Hepatocyte (in vitro differentiated cells): ENCODE data around the gene PHF2.

Experiments
- EZH2 ChIP-seq: fragments of 200-600 bp; sonication (generic); IDR thresholded peaks from 2 replicates; pipeline ENCODE4 v1.6.1; 2016; ENCODE audit warnings: antibody characterized with exemption, mild to moderate bottlenecking, borderline replicate concordance
- TF ChIP-seq, protein P1 (sequence below): fragments of 200-600 bp; sonication (generic); IDR thresholded peaks from 2 replicates; pipeline ENCODE4 v1.5.1; 2016; ENCODE audit warnings: antibody characterized with exemption, mild to moderate bottlenecking; ENCODE audit not compliant: poor library complexity

DNA sequence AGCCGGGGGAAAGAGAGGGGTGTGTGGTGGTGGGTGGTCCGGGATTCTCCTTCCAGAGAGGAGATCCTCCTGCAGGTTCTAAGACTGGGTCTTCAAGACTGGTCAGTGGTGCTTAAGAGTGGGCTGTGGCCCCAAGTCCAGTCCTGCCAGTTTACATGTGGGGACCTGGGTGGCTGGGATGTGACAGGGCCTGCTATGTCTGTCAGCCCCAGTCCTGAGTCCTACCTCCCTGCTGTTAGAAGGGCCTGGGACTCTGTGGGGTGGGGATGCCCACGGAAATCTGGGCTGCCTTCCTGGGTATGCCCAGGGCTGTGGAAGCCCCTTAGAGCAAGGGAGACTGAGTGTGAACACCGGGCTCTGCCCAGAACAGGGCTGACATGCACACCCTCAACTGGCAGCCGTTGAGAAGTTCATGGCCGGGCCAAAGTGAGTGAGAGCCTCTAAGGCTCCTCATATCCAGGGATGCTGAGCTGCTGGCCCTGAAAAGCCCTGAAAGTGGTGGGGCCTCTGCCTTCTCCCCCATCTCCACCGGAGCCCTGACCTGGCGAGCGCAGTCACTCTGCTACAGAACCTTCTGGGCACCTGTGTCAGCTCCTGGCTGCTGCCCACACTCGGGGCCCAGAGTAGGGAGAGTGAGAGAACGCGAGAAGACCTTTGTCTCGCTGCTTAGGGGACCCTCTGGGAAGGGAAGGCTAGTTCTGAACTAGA lies 1.7 kb downstream of the PHF2 start:
- TF ChIP-seq, protein P1, sequence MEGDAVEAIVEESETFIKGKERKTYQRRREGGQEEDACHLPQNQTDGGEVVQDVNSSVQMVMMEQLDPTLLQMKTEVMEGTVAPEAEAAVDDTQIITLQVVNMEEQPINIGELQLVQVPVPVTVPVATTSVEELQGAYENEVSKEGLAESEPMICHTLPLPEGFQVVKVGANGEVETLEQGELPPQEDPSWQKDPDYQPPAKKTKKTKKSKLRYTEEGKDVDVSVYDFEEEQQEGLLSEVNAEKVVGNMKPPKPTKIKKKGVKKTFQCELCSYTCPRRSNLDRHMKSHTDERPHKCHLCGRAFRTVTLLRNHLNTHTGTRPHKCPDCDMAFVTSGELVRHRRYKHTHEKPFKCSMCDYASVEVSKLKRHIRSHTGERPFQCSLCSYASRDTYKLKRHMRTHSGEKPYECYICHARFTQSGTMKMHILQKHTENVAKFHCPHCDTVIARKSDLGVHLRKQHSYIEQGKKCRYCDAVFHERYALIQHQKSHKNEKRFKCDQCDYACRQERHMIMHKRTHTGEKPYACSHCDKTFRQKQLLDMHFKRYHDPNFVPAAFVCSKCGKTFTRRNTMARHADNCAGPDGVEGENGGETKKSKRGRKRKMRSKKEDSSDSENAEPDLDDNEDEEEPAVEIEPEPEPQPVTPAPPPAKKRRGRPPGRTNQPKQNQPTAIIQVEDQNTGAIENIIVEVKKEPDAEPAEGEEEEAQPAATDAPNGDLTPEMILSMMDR = no peak
- TF ChIP-seq EZH2 = no peak
